ENCODE data around the gene PATJ. TPM values are rescaled to one million over a fixed set of nuclear protein-coding genes. Genes with fewer than 3 reads are reported as not detected.
A peak's percentile ranks its signal among the peaks of the same experiment; 100 is the strongest.

Gene PATJ
- polyA plus RNA-seq, 1 of the 3 experiments (the other 2 are of a cell fraction) = 3.0 TPM

- Histone ChIP-seq H3K9me3 (no peaks in the 10 kb centered on the region), H3K27me3 (ENCODE audit: insufficient read depth) (no peaks in the 10 kb centered on the region), H3K4me1 (ENCODE audit: control insufficient read depth in 1 of 2, insufficient read depth in 2 of 2, low read depth in 1 of 2, low read length in 1 of 2) (no peaks in the 10 kb centered on the region; a peak in 1 of 4 replicates), H3K9ac (no peak overlapping the region), H3F3A (replicated peaks; ENCODE audit: insufficient read depth) (no peaks in the 10 kb centered on the region), H4K20me1 (ENCODE audit: insufficient read depth) (no peaks in the 10 kb centered on the region), H3K4me2 (no peak overlapping the region), H3K9me2 (no peaks in the 10 kb centered on the region), H3K4me3 (ENCODE audit: low read depth in 2 of 2, low read length in 1 of 2) (no peak overlapping the region), H2AFZ (ENCODE audit: low read depth) (no peak overlapping the region), H3K27ac (ENCODE audit: low read depth in 2 of 2, low read length in 1 of 2) (no peak overlapping the region), H3K36me3 (replicated peaks in 1 of 2; ENCODE audit: control insufficient read depth in 1 of 2, insufficient read depth in 2 of 2, low read length in 1 of 2) (no peaks in the 10 kb centered on the region), H3K79me2 (ENCODE audit: insufficient read depth) (no peaks in the 10 kb centered on the region)
- ChIA-PET CTCF (interaction anchor here (0.9 to 3.1 kb wide), 4 partner anchors 10 to 181 kb away, joined by 3 to 9 read pairs (median 4); no protein-coding TSS in a partner anchor), POLR2A (no interaction called here)
- TF ChIP-seq IRF3 (IDR thresholded peaks at IDR 0.05; ENCODE audit: low read depth, low read length) (no peak), RFX5 (IDR thresholded peaks at IDR 0.05; ENCODE audit: low read length) (no peak), POLR2AphosphoS5 (IDR thresholded peaks at IDR 0.05; ENCODE audit: low read depth, low read length) (no peak), RAD21 (IDR thresholded peaks at IDR 0.05; ENCODE audit: low read length) (peak; percentile 41), TEAD4 (IDR thresholded peaks at IDR 0.05; ENCODE audit: borderline replicate concordance, insufficient read depth) (no peak), FOSL2 (IDR thresholded peaks at IDR 0.05; ENCODE audit: borderline replicate concordance, low read depth) (no peak), CTCF (IDR thresholded peaks at IDR 0.05) (0 out of 2 replicates have a peak, but pooled peaks have one; percentile 24)
- no peak for DNase-seq
- WGBS (ENCODE audit: low lambda C conversion rate) = 95% methylated on average over 1 of the region's 1 CpG
Measured at GRCh38 chr1:62111084-62111483, 368.8 kb downstream of the PATJ start.

DNA sequence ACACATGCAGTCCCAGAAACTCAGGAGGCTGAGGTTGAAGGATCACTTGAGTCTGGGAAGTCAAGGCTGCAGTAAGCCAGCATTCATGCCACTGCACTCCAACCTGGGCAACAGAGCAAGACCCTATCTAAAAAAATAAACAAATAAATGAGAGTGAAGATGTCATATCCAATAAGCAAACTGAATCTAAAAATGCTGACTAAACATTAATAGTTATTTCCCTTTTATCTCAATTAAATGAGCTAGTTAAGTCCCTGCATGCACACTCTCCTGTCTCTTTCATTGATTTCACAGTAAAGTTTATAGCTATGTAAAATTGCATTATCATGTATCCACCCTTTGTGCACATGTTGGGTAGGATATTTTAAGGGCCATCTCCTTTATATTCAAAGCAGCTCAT lies 371.2 kb downstream of the PATJ start:
- CTCF ChIA-PET = interaction anchor here (0.6 to 3.1 kb wide), 4 partner anchors 17 to 664 kb away, joined by 3 to 11 read pairs (median 5); no protein-coding TSS in a partner anchor
- H3K4me3 ChIP-seq (ENCODE audit: low read depth in 2 of 2, low read length in 1 of 2) = no peak overlapping the region
- H3K4me2 ChIP-seq = no peak overlapping the region
- TF ChIP-seq POLR2AphosphoS5 (IDR thresholded peaks at IDR 0.05; ENCODE audit: low read depth, low read length) (no peak), CTCF (IDR thresholded peaks at IDR 0.05) (no peak), FOXM1 (IDR thresholded peaks at IDR 0.05; ENCODE audit: low read depth) (no peak), RAD21 (IDR thresholded peaks at IDR 0.05; ENCODE audit: low read length) (no peak), TEAD4 (IDR thresholded peaks at IDR 0.05; ENCODE audit: borderline replicate concordance, insufficient read depth) (no peak), EP300 (IDR thresholded peaks at IDR 0.05; ENCODE audit: borderline replicate concordance in 1 of 2, low read depth in 1 of 2, low read length in 1 of 2) (no peak), SIN3A (IDR thresholded peaks at IDR 0.05; ENCODE audit: borderline replicate concordance, low read depth, low read length) (no peak), EZH2phosphoT487 (IDR thresholded peaks at IDR 0.05; ENCODE audit: borderline replicate concordance, low read depth) (no peak)
- TF ChIP-seq, protein P1, sequence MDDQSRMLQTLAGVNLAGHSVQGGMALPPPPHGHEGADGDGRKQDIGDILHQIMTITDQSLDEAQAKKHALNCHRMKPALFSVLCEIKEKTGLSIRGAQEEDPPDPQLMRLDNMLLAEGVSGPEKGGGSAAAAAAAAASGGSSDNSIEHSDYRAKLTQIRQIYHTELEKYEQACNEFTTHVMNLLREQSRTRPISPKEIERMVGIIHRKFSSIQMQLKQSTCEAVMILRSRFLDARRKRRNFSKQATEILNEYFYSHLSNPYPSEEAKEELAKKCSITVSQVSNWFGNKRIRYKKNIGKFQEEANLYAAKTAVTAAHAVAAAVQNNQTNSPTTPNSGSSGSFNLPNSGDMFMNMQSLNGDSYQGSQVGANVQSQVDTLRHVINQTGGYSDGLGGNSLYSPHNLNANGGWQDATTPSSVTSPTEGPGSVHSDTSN (IDR thresholded peaks at IDR 0.05) = no peak
- no peaks in the 10 kb centered on the region for H3K27me3 ChIP-seq (ENCODE audit: insufficient read depth)
- H3K9me2 ChIP-seq = no peaks in the 10 kb centered on the region
- no peaks in the 10 kb centered on the region; a peak in 2 of 4 replicates for H3K4me1 ChIP-seq (ENCODE audit: control insufficient read depth in 1 of 2, insufficient read depth in 2 of 2, low read depth in 1 of 2, low read length in 1 of 2)
- no peaks in the 10 kb centered on the region for H3K36me3 ChIP-seq (replicated peaks in 1 of 2; ENCODE audit: control insufficient read depth in 1 of 2, insufficient read depth in 2 of 2, low read length in 1 of 2)
- H3F3A ChIP-seq (replicated peaks; ENCODE audit: insufficient read depth) = no peaks in the 10 kb centered on the region
- no peak overlapping the region for H2AFZ ChIP-seq (ENCODE audit: low read depth)
- DNase-seq = no peak
- POLR2A ChIA-PET = no interaction called here
- H3K9me3 ChIP-seq = no peaks in the 10 kb centered on the region
- no peak overlapping the region for H3K9ac ChIP-seq
- no peaks in the 10 kb centered on the region for H3K79me2 ChIP-seq (ENCODE audit: insufficient read depth)
- H4K20me1 ChIP-seq (ENCODE audit: insufficient read depth) = no peaks in the 10 kb centered on the region
- H3K27ac ChIP-seq (ENCODE audit: low read depth in 2 of 2, low read length in 1 of 2) = no peak overlapping the region

All from SK-N-SH (cell line).